GM10847 (cell line): Measurements from ENCODE around the gene DSG3.

Source experiments
- POLR2A ChIP-seq: IDR thresholded peaks from 2 replicates; pipeline ENCODE4 v1.6.1; 2011; ENCODE audit not compliant: insufficient read length; ENCODE audit errors: extremely low read depth

Gene DSG3

DNA sequence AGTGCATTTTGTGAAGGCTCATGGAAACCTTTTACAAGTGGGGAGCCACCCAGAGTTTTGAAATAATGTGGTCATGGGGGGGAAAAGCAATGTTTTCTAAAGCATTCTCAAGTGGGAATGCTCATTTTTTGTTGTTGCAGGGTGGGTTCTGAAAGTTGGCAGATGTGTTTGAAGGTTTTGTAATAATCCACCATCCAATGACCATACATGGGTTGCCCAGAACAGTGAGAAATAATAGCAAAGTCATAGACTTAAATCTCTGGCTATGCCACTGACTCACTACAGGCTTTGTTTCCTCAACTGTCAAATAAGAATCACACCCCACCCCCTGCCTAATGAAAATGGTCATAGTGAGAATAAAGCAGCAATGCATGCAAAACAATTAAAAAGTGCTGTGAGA is 2.9 kb downstream of the DSG3 start:
- TF ChIP-seq POLR2A: no peak

GRCh38 chr18:31451625-31452024 is 4.1 kb downstream of the DSG3 start:
- TF ChIP-seq POLR2A: no peak

DNA sequence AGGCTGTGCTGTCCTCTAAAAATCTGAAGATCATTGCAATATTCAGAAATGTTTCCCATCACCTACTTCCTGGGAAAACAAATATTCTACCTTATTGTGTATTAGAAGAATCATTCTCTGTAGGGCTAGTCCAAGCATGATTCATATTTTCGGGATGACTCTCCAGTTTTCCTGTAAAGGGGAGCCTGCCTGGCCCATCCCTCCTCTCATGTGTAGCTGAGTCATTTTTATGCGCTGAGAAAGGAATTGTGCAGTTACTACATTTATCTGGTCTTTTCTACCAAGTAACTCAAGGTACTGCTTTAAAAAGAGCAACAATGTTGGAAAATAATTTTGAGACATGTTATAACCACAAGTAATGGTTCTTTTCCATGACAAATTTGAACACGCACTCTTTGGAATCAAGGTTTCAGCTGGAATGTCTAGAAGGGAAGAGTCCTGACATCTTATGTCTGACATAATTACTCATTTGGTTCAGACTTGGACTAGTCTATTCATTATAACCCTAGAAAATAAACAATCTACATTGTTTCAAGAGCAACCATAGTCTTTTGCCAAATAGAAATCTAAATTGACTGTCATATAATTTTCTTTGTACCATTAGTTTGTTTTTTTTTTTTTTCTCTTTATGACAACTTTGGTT is 6.6 kb downstream of the DSG3 start:
- TF ChIP-seq POLR2A: no peak

DNA sequence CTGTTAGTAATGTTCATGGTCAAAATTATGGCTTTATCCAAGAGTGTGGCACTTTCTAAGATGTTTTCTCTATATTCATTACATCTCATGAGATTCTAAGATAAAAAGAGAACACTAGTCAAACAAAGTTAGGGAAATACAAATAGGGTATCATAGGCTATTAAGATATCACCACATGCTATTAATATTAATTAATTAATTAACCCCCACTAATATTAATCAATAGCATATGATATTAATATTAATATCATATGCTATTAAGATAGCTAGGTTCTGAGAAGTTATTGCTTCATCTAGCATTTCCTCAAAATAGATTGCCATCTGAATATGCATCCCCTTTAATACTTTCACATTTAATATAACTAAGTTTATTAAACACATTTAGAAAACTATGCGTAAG is 22.1 kb downstream of the DSG3 start:
- TF ChIP-seq POLR2A: no peak

DNA sequence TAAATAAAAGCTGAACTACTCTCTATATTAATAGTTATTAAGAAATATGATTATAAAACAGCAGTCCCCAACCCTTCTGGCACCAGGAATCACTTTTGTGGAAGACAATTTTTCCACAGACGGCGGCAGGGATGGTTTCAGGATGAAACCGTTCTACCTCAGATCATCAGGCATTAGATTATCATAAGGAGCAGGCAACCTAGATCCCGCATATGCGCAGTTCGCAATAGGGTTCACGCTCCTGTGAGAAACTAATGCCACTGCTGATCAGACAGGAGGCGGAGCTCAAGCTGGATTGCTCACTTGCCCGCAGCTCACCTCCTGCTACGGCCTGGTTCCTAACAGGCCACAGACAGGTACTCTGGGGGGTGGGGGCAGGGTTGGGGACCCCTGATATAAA is 31.1 kb downstream of the DSG3 start:
- no peak for TF ChIP-seq POLR2A

GRCh38 chr18:31482051-31482450 is 34.5 kb downstream of the DSG3 start:
- no peak for TF ChIP-seq POLR2A

- TF ChIP-seq POLR2A: no peak
Observed at GRCh38 chr18:31483396-31483795, 35.9 kb downstream of the DSG3 start.

- TF ChIP-seq POLR2A: no peak
Observed at GRCh38 chr18:31484461-31484860, 36.9 kb downstream of the DSG3 start.

- no peak for TF ChIP-seq POLR2A
Observed at GRCh38 chr18:31486165-31486564, 38.6 kb downstream of the DSG3 start.

DNA sequence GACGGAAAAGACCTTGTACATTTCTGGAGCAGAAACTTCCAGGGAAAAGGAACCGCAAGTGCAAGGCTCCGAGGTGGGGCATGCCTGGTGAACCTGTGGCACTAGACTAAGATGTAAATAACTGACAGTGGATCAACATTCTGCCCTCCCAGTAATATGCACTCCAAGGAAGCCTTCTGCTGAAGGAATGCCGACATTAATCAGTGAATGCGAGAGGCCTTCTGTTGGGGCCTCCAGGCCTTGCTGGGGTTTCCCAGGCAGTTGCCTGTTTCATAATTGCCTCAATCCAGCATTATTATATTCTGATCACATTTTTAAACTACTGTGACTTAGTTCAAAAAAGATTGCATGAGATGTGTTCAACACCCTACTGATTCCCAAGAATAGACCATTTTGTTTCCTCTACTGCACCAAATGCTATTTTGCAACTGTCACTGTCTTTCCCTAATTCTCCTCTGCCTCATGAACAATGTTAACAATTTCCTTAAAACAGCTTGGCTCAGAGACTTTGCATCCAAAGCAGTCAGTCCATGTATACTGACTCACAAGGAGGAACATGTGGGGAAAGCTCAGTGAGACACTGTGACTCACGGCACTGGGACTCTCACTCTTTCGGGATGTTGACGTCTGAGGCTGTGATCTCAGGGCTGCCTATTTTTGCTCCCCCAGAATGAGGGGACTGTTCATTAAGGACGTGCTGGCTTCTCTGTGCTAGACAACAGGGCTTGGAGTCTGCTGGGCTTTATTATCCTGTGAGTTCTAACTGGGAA is 39.9 kb downstream of the DSG3 start:
- no peak for TF ChIP-seq POLR2A

GRCh38 chr18:31489311-31489710 is 41.8 kb downstream of the DSG3 start:
- TF ChIP-seq POLR2A: no peak

- TF ChIP-seq POLR2A: no peak
Observed at GRCh38 chr18:31490387-31490786, 42.8 kb downstream of the DSG3 start.

- no peak for TF ChIP-seq POLR2A
Observed at GRCh38 chr18:31490833-31491232, 43.3 kb downstream of the DSG3 start.

DNA sequence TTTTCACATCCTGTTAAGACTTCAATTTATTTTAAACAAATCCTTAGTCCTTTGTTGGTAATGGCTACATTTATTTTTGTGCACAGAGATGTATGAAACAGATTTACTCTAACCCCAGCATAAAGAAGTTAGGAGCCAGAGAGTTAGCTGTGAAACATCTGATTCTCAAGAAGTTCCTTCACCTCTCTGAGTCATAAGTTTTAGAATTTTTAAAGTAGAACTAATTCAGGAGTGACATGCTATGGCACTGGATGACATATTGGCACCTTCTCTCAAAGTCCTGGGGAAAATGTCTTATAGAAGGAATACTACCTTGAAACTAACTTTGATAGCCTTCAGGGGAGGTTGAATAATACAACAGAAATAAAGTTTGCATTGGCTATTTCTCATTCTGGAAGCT is 44.0 kb downstream of the DSG3 start:
- TF ChIP-seq POLR2A: no peak

DNA sequence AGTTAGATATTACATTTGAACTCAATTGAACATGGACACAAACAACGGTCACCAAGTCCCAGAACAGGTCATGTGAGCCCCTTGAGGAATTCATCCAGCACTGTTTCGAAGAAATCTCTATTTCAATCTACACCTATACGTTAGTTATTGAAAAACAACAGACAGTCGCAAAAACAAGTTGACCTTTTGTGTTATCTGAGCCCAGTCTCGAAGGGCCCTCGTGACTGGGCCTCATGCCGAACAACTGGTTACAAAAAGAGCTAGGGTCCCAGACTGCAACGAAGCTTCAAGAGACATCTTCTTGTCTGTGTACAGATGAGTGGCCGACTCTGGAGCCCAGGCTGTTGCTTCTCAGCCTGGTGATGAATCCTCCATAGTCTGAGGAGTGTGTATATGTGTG is 45.1 kb downstream of the DSG3 start:
- TF ChIP-seq POLR2A: no peak

DNA sequence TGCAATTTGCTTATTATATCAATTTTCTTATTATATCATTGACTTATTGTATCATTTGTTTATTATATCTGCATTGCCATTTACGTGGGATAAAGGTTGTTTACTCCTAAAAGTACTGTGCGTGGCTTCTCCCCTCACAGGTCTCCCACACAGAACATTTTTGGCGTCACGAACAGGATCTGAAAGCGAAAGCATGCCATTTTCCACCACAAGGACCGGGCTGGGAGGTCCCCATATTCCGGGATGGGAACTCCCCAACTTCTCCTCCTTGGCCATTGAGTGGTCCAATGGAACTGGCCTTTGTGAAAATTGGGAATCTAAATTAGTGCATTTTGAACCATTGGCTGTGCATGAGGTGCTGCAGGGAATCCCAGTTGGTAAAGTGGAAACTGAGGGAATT is 45.6 kb downstream of the DSG3 start:
- TF ChIP-seq POLR2A: no peak

GRCh38 chr18:31493941-31494340 is 46.4 kb downstream of the DSG3 start:
- TF ChIP-seq POLR2A: no peak
